OCI-LY7 (cell line): ENCODE measurements around the gene THAP11.

Source experiments
- EZH2phosphoT487 ChIP-seq: fragments of 200-600 bp; sonication (generic); IDR thresholded peaks from 2 replicates; pipeline ENCODE4 v1.6.1; 2018; ENCODE audit warnings: low read depth, borderline replicate concordance, mild to moderate bottlenecking, mixed run types, antibody characterized with exemption, low read length, moderate library complexity, mixed read lengths
- TF ChIP-seq, protein P1 (sequence below): fragments of 200-600 bp; sonication (generic); conservative IDR thresholded peaks from 2 replicates; pipeline ENCODE4 v1.5.1; 2014; ENCODE audit warnings: mild to moderate bottlenecking, antibody characterized with exemption, low read length, moderate library complexity, mixed read lengths

DNA sequence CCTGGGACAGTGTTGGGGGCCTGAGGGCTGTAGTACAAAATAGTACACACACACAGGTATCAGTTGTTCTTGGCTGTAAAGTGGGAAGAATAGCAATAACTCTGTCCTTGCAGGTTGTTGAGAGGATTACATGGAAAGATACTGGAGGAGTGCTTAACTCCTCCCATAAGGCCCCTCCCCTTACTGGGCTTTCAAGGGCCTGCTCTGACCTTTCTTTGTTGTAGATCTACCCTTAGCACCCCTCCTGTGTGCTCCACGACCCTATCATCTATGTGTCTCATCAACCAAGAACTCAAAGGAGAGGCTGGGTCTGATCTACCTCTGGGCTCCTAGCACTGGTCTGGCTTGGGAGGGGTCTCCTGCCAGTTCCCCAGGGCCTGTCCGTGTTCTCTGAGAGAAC is 22.5 kb downstream of the THAP11 start:
- TF ChIP-seq, protein P1, sequence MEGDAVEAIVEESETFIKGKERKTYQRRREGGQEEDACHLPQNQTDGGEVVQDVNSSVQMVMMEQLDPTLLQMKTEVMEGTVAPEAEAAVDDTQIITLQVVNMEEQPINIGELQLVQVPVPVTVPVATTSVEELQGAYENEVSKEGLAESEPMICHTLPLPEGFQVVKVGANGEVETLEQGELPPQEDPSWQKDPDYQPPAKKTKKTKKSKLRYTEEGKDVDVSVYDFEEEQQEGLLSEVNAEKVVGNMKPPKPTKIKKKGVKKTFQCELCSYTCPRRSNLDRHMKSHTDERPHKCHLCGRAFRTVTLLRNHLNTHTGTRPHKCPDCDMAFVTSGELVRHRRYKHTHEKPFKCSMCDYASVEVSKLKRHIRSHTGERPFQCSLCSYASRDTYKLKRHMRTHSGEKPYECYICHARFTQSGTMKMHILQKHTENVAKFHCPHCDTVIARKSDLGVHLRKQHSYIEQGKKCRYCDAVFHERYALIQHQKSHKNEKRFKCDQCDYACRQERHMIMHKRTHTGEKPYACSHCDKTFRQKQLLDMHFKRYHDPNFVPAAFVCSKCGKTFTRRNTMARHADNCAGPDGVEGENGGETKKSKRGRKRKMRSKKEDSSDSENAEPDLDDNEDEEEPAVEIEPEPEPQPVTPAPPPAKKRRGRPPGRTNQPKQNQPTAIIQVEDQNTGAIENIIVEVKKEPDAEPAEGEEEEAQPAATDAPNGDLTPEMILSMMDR: no peak
- TF ChIP-seq EZH2phosphoT487: no peak
